HL-60 (cell line): Measurements from ENCODE around the gene SEC14L1.

Source experiments
- DNase-seq, 2 experiments: peaks; one replicate each; pipeline ENCODE4 v3.0.0-alpha.2; 2010 to 2020; ENCODE audit warnings: low read depth in 1 of 2, low spot score in 1 of 2
- H3K27ac ChIP-seq: fragments of 250-450 bp; sonication (Bioruptor Pico); replicated peaks from 2 replicates; pipeline ENCODE4 v1.5.1; 2020; ENCODE audit warnings: mild to moderate bottlenecking, moderate library complexity
- H3K27me3 ChIP-seq: fragments of 250-450 bp; sonication (Bioruptor Pico); 2 replicates; pipeline ENCODE4 v1.5.1; 2021; ENCODE audit warnings: mild to moderate bottlenecking, moderate library complexity; ENCODE audit not compliant: insufficient read depth, poor library complexity, severe bottlenecking
- H3K4me3 ChIP-seq: replicated peaks from 2 replicates; pipeline ENCODE4 v1.5.1; 2011; ENCODE audit warnings: mild to moderate bottlenecking, control low read depth, low read length; ENCODE audit not compliant: insufficient read depth
- CTCF ChIP-seq: IDR thresholded peaks from one replicate; pipeline ENCODE4 v1.5.1; 2011; ENCODE audit warnings: low read length, control low read depth, inconsistent platforms; ENCODE audit not compliant: insufficient read depth
- GABPA ChIP-seq: IDR thresholded peaks from 2 replicates; pipeline ENCODE4 v1.6.1; 2012; ENCODE audit warnings: low read depth
- POLR2AphosphoS5 ChIP-seq: IDR thresholded peaks from 2 replicates; pipeline ENCODE4 v1.6.1; 2012; ENCODE audit warnings: low read depth
- REST ChIP-seq: IDR thresholded peaks from 2 replicates; pipeline ENCODE4 v1.6.1; 2012; ENCODE audit warnings: low read depth; ENCODE audit not compliant: insufficient replicate concordance
- SPI1 ChIP-seq: IDR thresholded peaks from 2 replicates; pipeline ENCODE4 v1.6.1; 2012; ENCODE audit warnings: low read depth, mild to moderate bottlenecking, borderline replicate concordance
- long read RNA-seq: library from polyadenylated mRNA; unstranded; transcript quantifications from one replicate; pipeline ENCODE4 v2.0.0, GENCODE V29; 2020

The SEC14L1 gene
- long read RNA-seq, full-length matches to known transcripts, result 43 of 61 reads
- long read RNA-seq, partial matches to known transcripts, result 2 of 61 reads
- long read RNA-seq, other reads (novel, unspliced or antisense), result 16 of 61 reads

- DNase-seq, result peak in 1 of 2 experiments; percentile 16
- Histone ChIP-seq H3K4me3 (peak within 1 kb of the TSS; percentile 74), H3K27ac (peak within 1 kb of the TSS; percentile 96), H3K27me3 (no peaks in the 10 kb centered on the region)
- TF ChIP-seq GABPA (no peak), SPI1 (no peak), REST (no peak)
Observed at GRCh38 chr17:77140878-77141767, at the start of gene SEC14L1. Gene SEC14L1 (plus strand): TSS chr17:77140969. CDS start chr17:77143597, 2,628 bp downstream.

- TF ChIP-seq REST (no peak), SPI1 (no peak), POLR2AphosphoS5 (no peak), GABPA (no peak), CTCF (no peak)
- Histone ChIP-seq H3K4me3 (no peak overlapping the region), H3K27me3 (no peaks in the 10 kb centered on the region), H3K27ac (no peak overlapping the region)
- DNase-seq, result no peak
Observed at GRCh38 chr17:77092025-77092424, 48.7 kb upstream of the SEC14L1 start.

- DNase-seq, result no peak
- TF ChIP-seq POLR2AphosphoS5 (no peak), REST (no peak), GABPA (no peak), CTCF (no peak), SPI1 (no peak)
- H3K4me3 ChIP-seq, result no peak overlapping the region
- no peaks in the 10 kb centered on the region for H3K27me3 ChIP-seq
- H3K27ac ChIP-seq, result no peak overlapping the region
Observed at GRCh38 chr17:77095461-77095860, 45.3 kb upstream of the SEC14L1 start.
